GM18526 (cell line): ENCODE results near the gene VAPB.

Experiments used
- POLR2A ChIP-seq: IDR thresholded peaks from 3 replicates; pipeline ENCODE4 v1.6.1; 2011; ENCODE audit not compliant: insufficient read length; ENCODE audit errors: extremely low read depth

VAPB gene

GRCh38 chr20:58438970-58439808, 50.2 kb downstream of the VAPB start:
- TF ChIP-seq POLR2A, result no peak

GRCh38 chr20:58440021-58440767, 51.2 kb downstream of the VAPB start:
- TF ChIP-seq POLR2A, result no peak

GRCh38 chr20:58441723-58442122, 52.7 kb downstream of the VAPB start:
- TF ChIP-seq POLR2A, result no peak

GRCh38 chr20:58444746-58445255, 55.8 kb downstream of the VAPB start:
- no peak for TF ChIP-seq POLR2A

GRCh38 chr20:58446264-58446959, 57.4 kb downstream of the VAPB start:
- no peak for TF ChIP-seq POLR2A

GRCh38 chr20:58446960-58447265, 57.9 kb downstream of the VAPB start:
- no peak for TF ChIP-seq POLR2A

- no peak for TF ChIP-seq POLR2A
Measured at GRCh38 chr20:58447511-58448391, 58.7 kb downstream of the VAPB start.

GRCh38 chr20:58448958-58449357, 59.9 kb downstream of the VAPB start:
- TF ChIP-seq POLR2A, result no peak

- TF ChIP-seq POLR2A, result no peak
Measured at GRCh38 chr20:58449681-58450221, 60.7 kb downstream of the VAPB start.

- TF ChIP-seq POLR2A, result no peak
Measured at GRCh38 chr20:58450254-58450653, 61.2 kb downstream of the VAPB start.

GRCh38 chr20:58452667-58453255, 63.7 kb downstream of the VAPB start:
- no peak for TF ChIP-seq POLR2A

- TF ChIP-seq POLR2A, result no peak
Measured at GRCh38 chr20:58453391-58453790, 64.4 kb downstream of the VAPB start.

- TF ChIP-seq POLR2A, result no peak
Measured at GRCh38 chr20:58454460-58454859, 65.4 kb downstream of the VAPB start.

GRCh38 chr20:58457083-58457695, 68.2 kb downstream of the VAPB start:
- TF ChIP-seq POLR2A, result no peak
